GM19193 (cell line): ENCODE results near the gene MTG1.

Experiments
- POLR2A ChIP-seq: IDR thresholded peaks from 4 replicates; pipeline ENCODE4 v1.6.1; 2011; ENCODE audit not compliant: insufficient read depth, insufficient read length; ENCODE audit errors: extremely low read depth

MTG1 gene

GRCh38 chr10:133370030-133370786, 23.7 kb upstream of the MTG1 start:
- no peak for TF ChIP-seq POLR2A

- TF ChIP-seq POLR2A: no peak
These were observed 21.4 kb upstream of the MTG1 start for GRCh38 chr10:133372507-133372906.

- TF ChIP-seq POLR2A: peak; percentile 86
These were observed 20.5 kb upstream of the MTG1 start, which contains the start of gene ECHS1 for GRCh38 chr10:133373174-133374090. ECHS1 (minus strand) TSS chr10:133373354; CDS start chr10:133373333, 21 bp downstream.

- TF ChIP-seq POLR2A: no peak
These were observed 18.4 kb upstream of the MTG1 start for GRCh38 chr10:133375357-133376115.

GRCh38 chr10:133377025-133377817, 16.7 kb upstream of the MTG1 start:
- TF ChIP-seq POLR2A: no peak

- no peak for TF ChIP-seq POLR2A
These were observed 16.1 kb upstream of the MTG1 start for GRCh38 chr10:133377818-133378250.

- peak; percentile 49 for TF ChIP-seq POLR2A
These were observed 15.5 kb upstream of the MTG1 start for GRCh38 chr10:133378251-133379096.

- TF ChIP-seq POLR2A: peak; percentile 58
These were observed 14.7 kb upstream of the MTG1 start, which contains the start of gene PAOX for GRCh38 chr10:133379152-133379800. PAOX (plus strand) TSS chr10:133379262; CDS start chr10:133379317, 55 bp downstream.

- TF ChIP-seq POLR2A: no peak
These were observed 13.9 kb upstream of the MTG1 start for GRCh38 chr10:133379801-133380666.

GRCh38 chr10:133381036-133381435, 12.9 kb upstream of the MTG1 start:
- TF ChIP-seq POLR2A: no peak

- no peak for TF ChIP-seq POLR2A
These were observed 10.4 kb upstream of the MTG1 start for GRCh38 chr10:133383551-133383950.

GRCh38 chr10:133384071-133384470, 9.9 kb upstream of the MTG1 start:
- TF ChIP-seq POLR2A: no peak
